HT-29 (cell line): Measurements from ENCODE around the gene CPED1. TPM values are rescaled to one million over a fixed set of nuclear protein-coding genes. Genes with fewer than 3 reads are reported as not detected.
"Not testable (repeated sequence)": the region's sequence is repeated elsewhere in the genome, so short reads cannot be mapped to it uniquely, and the experiment has no call there.

Experiments
- DNase-seq: peaks from one replicate; pipeline ENCODE4 v3.0.0-alpha.2; 2015; ENCODE audit warnings: low spot score
- total RNA-seq: library from RNA; depleted of rRNA; stranded (reverse); fragments of >200 nt; shearing (Covaris generic); gene quantifications from 2 replicates; pipeline ENCODE4 v1.2.3, GENCODE V29; 2014

Gene CPED1
- total RNA-seq, 1 experiment from 2014 or later, result not detected

DNA sequence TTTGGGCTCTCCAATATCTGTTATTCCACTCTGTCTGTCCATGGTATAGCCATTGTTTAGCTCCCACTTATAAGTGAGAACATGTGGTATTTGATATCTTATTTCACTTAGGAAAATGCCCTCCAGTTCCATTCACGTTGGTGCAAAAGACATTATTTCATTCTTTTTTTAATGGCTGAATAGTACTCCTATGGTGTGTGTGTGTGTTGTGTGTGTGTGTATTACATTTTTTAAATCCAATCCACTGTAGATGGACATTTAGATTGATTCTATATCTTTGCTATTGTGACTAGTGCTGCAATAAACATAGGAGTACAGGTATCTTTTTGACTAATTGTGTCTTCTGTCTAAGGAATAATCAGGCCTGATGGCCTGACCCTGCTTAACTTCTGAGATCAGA lies 7.4 kb upstream of the CPED1 start:
- DNase-seq, result no peak

DNA sequence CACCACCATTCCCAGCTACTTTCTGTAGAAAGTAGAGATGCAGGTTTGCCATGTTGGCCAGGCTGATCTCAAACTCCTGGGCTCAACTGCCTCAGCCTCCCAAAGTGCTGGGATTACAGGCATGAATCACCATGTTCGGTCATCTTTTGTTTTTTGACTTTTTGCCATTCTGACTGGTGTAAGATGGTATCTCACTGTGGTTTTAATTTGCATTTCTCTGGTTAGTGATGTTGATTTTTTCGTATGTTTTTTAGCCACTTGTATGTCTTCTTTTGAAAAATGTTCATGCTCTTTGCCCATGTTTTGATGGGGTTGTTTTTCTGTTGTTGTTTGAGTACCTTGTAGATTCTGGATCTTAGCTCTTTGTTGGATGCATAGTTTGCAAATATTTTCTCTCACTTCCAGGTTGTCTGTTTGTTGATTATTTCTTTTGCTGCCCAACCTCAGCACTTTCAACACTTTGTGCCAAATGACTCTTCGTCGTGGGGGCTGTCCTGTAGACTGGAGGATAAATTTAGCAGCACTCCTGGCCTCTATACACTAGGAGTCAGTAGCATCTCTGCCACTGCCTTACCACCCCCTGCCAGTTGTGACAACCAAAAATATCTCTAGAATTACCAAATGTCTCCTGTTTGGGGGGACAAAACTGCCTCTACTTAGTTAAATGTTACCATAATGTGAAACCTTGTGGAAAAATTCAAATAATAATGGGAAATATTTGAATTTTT lies 6.5 kb upstream of the CPED1 start:
- no peak for DNase-seq

DNA sequence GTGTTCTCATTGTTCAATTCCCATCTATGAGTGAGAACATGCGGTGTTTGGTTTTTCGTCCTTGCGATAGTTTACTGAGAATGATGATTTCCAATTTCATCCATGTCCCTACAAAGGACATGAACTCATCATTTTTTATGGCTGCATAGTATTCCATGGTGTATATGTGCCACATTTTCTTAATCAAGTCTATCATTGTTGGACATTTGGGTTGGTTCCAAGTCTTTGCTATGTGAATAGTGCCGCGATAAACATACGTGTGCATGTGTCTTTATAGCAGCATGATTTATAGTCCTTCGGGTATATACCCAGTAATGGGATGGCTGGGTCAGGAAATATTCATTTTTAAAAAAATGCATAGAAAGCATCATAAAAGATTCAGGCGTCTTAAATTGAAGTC lies 4.9 kb upstream of the CPED1 start:
- not testable (repeated sequence) for DNase-seq

DNA sequence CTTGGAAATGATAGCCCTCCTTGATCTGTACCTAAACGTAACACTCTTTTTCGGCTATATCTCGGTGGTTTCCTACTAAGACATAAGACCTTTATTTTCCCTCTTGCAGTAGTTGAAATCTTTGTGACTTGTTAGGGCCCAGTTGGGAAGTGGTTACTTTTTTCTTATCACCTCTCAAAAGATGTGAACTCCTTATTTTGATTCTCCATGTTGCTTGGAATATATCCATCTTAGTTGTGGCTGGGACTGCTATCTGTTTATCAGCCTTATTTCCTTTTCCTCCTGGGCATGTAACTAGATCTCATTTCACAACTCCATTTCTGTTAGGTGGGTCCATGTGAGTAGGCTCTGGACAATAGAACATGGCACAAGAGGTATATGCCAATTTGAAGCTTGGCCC lies 4.1 kb upstream of the CPED1 start:
- no peak for DNase-seq

DNA sequence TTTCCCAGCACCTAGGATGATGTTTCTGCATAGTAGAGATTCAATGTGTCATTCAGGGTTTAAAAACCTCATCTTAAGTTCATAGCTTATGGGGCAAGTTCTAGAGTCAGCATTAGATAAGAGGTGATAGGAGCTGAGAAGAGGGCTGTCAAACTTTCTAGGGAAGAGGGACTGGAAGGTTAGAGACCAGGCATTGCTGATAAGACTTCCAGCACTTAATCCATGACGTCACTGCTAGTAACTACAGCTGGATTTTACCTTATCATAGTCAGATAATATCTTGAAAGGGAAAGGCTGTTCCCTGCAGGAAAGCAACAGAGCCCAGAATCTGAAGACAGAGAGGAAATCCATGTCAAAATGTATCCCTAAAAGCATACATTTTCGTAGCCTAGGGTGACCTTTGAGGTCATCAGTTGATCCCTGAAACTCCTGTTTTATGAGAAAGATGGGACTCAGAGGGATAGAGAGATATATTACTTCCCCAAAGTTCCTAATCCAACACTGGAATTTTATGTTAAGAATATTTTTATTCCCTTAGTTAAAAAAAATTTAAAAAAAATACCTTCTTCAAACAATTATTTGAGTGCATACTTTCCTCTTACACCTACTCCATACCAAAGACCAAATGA lies 3.3 kb upstream of the CPED1 start:
- DNase-seq, result no peak

DNA sequence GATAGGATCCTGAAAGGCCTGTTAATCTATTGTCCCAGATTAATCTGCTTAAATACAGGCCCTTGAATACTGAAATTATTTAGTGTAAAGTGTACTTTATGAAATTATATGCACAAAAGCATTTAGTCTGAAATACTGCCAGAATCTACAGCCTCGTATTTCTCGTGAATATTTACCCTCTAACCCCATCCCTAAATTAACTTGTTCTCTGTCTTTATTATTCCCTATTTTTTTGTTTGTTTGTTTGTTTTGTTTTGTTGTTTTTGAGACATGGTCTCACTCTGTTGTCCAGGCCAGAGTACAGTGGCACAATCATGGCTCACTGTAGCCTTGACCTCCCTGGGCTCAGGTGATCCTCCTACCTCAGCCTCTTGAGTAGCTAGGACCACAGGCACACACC lies 2.7 kb upstream of the CPED1 start:
- DNase-seq, result no peak

DNA sequence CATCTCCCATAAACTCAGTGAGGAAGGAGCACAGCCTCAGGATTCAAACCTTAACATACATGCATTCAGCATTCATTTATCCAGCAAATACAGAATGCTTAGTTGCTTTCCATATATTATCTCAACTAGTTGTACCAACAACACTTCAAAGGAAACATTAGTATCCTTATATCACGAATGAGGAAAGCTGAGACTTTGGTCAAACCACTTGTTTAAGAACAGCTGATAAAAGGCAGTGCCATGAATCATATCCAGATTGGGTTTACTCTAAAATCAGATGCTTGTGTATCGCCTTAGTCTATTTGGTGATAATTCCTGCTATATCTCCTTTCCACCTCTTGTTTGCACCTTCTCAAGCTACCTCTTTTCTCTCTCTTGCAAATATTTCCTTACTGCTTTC lies 1.9 kb upstream of the CPED1 start:
- no peak for DNase-seq

DNA sequence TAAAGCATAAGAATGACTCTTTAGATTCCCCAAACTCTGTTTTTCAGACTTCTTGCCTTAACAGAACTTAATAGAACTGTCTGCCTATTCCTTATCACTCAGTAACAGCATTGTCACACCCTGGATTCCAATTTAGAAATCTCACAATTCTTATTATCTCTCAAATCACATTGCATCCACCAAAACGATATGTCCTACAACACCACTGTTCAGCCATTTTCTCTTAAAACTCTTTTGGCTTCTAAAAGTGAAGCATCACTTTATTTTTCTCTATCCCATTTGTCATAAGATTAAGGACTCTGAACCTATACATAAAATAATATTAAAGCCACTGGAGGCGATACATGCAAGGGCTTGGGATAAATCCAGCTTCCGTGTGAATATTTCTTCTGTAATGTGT lies 1.2 kb upstream of the CPED1 start:
- no peak for DNase-seq

DNA sequence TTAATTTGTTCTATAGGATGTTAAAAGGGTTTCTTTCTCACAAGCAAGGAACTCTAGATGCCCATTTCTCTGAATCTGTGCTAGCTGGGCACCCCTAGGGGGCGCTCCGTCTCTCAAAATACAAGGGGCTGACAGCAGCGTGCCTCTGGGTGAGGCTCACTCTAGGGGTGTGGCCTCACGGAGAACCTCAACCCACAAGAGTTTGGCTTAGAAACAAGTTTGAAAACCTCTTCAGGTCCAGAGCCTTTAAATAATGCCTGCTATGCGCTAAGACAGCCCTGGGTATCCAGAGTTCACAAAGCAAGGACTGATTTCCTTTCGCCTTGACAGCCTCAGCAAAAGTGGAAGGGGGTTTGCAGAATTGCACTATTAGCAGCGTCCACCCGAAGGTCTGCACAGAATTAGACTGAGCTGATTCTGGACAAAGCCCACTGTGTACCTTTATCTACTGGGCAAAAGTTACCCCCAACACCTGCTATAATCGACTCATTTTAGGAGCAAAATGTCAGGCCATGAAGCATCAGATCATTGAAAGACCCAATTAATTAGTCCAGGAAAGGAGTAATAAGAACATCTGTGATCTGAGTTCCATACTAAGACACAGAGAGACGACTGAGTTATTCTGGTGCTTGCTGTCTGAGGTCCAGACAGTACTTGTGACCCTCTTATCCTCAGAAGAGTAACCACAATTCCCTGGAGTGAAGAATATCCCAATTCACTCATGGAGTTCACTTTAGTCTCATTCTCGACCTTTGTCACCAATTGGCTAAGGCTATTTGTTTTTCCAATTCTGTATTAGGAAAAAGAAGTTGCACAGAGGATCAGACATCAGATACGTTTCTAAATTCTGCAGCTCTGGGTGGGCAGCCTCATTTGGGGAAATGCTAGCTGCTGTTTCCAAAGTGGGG lies 574 bp upstream of the CPED1 start:
- peak; percentile 90 for DNase-seq

DNA sequence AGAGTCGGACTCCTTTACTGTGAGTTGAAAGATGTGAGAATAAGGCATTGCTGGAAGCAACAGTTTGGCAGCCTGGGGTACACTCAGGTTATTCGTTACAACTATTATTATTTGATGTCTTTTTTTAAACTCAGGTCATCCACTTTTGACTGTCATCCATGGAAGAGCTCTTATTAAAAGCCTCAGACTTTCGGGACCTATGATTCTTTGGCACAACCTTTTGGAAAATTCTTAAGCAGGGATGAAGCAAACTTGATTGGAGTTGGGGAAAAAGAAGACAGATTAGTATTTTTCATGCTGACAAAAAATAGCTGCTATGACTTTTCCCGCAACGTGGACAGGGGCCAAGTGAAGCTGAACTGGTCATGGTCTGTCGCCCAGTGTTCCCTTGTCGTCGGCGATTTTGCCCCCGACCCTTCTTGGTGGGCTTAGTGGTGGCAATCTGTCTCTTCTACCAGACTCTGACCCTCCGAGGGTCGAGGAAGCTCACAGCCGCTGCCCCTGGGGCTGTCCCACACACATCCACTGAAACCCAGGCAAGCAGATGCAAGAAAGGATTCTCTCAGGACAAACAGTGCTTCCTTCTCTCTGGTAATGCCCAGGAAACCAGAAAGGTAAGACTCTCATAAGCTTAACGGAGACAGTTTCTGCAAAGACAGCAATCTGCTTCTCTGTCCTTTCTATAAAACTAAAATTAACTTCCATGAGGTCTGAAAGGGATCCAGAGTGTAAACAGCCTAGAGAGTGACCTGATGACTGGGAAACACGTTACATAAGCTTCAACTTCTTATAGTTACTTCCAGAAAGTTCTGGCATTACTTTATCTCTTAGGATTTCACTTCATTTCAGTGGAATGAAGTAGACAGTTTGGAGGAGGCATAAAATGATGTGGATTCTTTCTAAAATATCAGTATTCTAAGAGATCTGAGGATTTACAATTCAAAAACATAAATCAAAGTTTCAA lies 1.0 kb downstream of the CPED1 start:
- no peak for DNase-seq

DNA sequence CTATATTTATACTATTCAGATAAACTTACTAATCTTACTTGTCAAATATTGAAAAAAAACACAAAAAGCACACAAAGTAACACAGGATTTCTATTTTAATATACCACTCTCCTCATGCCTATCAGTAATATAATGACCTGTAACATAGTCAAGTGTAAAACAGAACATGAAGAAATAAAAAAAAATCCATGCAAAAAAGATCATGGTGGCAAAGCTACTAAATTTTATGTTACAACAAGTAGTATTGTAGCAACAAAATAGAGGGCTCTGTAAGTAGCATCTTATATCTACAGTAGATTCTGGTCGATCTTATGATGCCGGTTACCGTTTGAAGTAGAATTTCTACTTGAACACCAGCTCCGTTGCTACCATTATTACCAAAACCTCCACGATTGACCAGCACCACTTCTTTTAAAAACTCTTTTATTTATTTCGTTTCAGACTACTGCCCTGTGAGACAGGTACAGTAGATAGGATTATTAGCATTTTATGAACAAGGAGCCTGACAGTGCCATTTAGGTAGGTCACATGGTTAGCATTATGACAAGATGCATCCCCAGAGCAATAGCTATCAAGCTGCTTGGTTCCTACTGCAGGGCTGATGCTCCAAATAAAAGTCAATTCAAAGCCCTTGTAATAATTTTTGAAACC lies 2.1 kb downstream of the CPED1 start:
- no peak for DNase-seq

DNA sequence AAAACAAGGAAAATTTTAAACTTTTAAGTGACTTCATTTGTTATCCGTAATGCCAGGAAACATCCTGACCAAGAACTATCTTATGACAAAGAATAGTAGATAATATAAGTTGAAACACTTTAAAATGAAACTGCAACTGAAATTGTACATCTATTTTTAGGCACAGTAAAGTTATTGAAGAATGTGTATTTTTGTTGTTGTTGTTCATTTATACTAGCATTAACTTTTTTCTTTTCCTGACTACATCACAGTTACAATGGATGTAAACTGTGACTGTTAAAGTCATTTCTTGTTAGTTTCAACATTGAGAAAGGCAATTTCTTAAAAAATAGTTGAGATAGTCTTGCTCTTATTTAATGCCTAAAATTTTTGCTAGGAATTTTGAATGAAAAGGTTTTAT lies 2.6 kb downstream of the CPED1 start:
- no peak for DNase-seq

DNA sequence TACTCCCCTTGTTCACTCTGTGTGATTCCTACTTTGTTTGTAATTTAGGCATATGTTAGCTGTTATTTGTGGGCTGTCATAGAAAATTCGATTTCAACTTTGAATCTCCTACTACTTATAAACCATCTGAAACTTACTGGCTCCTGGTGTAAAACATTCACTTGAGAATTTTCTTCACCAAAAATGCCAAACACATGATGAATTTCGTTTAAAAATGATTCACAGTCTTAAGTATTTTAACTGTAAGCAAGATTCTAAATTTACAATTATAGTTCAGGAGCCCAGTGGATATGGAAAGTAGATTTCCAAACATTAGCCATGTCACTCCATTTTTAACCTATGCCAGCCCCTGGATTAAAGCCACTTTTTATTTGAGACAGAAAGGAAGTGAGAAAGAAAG lies 3.1 kb downstream of the CPED1 start:
- no peak for DNase-seq

DNA sequence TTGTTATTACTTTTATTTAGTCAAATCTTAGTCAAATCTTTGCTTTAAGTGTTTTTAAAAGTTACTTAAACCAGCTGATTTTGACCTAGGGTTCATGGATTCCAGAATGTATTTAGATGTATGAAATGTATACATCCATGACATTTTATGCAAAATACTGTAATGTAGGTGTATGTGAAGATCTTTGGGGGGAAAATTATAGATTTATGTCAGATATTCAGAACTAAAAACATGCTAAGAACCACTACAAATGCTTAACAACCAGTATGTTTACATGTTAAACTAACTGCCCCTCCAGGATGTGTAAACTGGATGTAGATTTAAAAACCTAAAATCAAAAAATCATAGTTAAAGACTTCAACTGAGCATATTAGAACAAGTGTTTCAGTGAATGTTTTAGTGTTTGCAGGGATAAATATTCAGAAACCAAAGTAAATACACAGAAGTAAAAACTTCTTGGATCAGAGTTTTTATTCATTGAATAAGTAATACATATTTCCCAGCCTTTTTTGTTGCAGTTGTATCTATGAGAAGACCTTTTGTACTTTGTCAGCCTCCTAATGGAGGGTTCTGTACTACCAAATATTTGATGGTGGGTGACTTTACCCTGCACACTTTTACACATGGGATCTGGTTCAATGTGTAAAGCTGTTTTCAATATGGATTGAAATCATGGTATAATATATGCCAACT lies 3.9 kb downstream of the CPED1 start:
- DNase-seq, result no peak

DNA sequence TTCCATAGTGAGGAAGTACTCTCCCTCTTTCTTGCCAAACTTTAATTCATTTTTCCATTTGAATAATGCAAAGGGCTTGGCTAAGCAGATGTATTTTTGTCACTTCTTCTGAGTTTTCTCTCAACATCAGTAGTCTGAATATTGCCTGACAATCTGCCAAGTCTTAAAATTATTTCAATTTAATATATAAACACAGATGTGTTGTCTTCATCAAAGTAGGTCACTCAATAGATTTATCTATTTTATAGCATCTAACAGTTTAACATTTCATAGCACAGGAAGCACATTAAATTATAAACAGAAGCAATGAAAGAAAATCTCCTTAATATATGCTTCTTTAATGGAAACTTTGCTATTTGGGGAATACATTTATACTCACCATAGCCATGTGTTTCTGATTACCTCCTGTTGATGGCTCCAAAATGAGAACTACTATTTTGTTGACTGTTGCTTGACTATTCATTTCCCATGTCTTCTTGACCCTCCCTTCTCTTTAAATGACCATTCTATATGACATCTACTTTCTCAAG lies 4.5 kb downstream of the CPED1 start:
- DNase-seq, result no peak

DNA sequence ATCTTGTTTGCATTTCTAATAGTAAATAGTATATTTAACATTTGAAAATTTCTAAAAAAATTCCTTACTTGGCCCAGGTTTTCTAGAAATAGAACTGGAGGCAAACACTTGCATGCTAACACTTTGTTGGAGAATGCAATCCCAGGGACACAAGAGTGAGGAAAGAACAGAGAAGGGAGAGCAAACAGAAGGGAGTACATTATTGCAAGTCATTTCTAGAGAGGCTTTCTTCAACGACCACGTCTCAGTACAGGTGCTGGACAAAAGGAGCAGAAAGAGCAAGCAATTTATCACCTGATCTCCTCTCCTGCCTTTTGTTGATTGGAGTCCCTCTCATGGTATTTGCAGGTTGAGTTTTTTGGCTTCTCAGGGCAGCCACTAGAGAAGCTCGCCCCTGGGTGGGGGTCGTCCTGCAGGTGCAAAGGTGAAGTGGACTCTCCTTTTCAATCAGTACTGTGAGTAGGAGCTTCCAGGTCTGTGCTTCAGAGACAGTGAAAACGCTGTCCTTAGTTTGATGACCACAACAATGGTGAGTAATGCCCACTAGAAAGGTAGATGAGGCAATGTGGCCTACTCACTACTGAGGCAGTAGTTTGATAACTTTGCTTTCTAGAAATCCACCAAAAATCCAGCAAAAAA lies 5.2 kb downstream of the CPED1 start:
- DNase-seq, result no peak

DNA sequence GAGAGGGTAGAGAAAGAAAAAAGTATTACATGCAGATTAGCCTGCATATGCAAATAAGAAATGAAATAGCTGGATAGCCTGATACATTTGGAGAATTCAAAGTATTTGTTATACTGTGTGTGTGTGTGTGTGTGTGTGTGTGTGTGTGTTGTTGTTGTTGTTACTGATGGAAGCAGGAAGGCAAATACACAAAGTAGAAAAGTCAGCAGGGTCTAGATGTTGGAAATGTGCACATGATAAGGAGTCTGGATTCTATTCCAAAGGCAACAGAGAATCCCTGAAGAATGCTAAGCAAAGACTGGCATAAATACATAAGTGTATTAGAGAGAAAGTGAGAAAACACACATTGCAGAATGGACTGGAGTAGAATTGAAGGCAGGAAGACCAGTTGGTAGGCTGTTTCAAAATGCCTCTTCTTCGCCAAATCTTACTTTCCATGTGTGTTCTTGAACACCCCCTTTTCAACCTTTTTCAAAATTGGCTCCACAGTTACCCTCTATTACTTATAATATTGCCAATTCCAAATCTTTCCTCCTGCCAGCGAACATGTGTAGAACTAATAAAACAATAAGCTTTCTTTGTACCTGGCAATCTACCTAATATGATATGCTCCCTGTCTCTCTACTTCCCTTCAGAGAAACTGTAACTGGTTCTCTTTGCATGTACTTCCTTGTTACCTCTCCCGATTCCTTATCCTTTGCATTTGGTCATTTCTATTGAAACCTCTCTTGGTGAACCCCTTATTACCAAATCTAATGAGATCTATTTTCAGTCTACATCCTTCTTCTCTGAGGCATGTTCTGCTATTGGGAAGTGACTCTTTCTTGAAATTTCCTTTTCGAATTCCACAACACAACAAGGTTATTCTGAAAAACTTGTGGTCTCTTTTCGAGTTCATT lies 6.2 kb downstream of the CPED1 start:
- no peak for DNase-seq

DNA sequence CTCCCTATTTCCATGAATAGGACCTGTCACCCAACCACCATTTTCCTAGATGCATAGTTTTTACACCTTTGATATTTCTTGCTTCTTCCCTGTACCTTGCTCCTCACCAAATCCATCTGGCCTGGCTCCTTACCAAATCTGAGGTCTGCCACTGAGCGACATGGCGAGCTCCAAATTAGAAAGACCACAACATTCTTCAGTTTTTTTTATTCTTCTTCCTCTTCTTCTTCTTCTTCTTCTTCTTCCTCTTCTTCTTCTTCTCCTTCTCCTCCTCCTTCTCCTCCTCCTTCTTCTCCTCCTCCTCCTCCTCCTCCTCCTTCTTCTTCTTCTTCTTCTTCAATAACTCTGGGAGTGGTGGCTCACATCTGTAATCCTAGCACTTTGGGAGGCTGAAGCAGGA lies 7.1 kb downstream of the CPED1 start:
- DNase-seq, result no peak
